GM12873 (cell line): ENCODE results near the gene CTNNA3.
A peak's percentile ranks its signal among the peaks of the same experiment; 100 is the strongest.

Source experiments
- CTCF ChIP-seq: IDR thresholded peaks from 2 replicates; pipeline ENCODE4 v1.5.1; 2012; ENCODE audit warnings: low read depth, mild to moderate bottlenecking, moderate library complexity, low read length, control low read depth; ENCODE audit not compliant: insufficient read depth; ENCODE audit errors: missing control alignments

Gene CTNNA3

GRCh38 chr10:66292456-66292855 is 1403.5 kb downstream of the CTNNA3 start:
- TF ChIP-seq CTCF: no peak

DNA sequence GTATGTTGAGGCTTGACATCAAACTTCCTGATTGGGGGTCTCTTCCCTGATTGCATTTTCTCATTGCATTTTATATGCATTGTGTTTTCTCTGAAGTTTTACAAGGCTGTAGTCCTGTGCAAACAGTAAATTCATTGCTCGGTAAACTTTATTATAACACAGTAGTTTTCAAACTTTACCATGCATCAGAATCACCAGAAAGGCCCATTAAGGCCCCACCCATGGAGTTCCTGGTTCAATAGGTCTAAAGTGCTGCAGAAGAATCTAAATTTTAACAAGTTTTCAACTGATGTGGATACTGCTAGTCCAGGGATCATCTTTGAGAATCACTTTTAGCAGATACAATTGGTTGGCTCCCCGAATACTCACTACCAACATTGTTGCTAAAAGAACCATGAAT is 1404.9 kb downstream of the CTNNA3 start:
- no peak for TF ChIP-seq CTCF

GRCh38 chr10:66284621-66285020 is 1411.4 kb downstream of the CTNNA3 start:
- TF ChIP-seq CTCF: no peak

- TF ChIP-seq CTCF: no peak
Observed at GRCh38 chr10:66283874-66284464, 1412.0 kb downstream of the CTNNA3 start.

DNA sequence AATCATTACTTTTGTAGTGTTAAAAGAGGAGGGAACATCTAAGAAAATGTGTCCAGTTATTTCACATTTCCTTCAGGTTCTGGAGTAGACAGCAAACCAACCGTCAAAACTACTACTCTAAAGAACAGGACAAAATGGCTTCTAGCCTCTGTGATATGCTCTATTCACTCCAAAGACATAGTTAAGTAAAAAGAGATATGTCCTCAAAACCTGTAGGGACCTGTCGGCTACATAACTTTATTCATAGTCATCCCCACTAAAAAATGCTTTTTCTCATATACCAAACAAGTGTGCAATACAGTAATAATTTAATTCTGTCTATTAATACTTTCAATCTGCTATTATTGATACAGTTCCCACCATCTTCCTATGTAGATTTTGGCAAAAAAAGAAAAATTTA is 1412.9 kb downstream of the CTNNA3 start:
- TF ChIP-seq CTCF: no peak

DNA sequence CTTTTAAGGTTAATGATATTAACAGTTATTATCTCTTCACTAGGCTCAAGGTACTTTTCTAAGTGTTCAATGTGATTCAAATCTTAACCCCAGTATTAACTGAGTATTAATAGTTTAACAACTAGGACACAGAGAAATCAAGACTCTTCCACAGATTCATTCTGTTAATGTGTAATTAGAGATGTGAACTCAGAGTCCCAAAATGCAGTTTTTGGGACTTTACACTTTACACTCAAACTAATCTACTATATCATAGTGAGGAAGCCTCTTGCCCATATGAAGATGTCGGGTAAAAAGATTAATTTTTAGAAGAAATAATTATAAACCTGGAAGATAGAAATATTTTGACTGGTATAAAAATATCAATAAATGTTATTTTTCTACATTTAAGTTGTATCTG is 1414.7 kb downstream of the CTNNA3 start:
- TF ChIP-seq CTCF: no peak

DNA sequence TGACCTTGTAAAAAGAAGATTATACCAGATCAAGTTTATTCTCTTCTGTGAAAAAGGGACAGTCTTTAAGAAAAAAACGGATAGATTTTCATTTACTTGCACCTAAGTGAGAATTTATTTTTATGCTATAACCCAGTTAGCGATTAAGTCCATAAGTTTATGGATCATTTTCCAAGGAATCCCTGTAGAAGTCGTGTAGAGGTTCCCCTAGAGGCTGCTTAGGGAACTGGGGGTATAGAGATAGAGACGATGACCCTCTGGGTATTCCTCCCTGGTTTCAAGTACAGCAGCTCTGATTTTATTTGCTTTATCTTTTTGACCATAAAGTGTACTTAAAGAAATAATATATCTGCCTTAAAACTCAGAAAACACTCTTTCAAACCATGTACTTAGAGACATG is 1418.5 kb downstream of the CTNNA3 start:
- peak; percentile 45 for TF ChIP-seq CTCF
